ENCODE results near the gene NCKAP5L.
"Not testable (repeated sequence)": the region's sequence is repeated elsewhere in the genome, so short reads cannot be mapped to it uniquely, and the experiment has no call there.

Gene NCKAP5L

GRCh38 chr12:49828133-49829091, at the start of gene NCKAP5L:
Gene NCKAP5L (minus strand): TSS chr12:49828413. CDS start chr12:49804044, 24,369 bp downstream.
- peaks cover 10% of the 10 kb centered on the region for H3K4me1 ChIP-seq
- H3K4me3 ChIP-seq: peak within 1 kb of the TSS; percentile 74
- in situ Hi-C loops (cut with MboI; ENCODE audit: low sequenced_read_pairs): no loop called here
- no peaks in the 10 kb centered on the region for H3K36me3 ChIP-seq (replicated peaks)
- peak; percentile 92 to 98 for DNase-seq (ENCODE audit: low spot score in 2 of 2)
- no peaks in the 10 kb centered on the region for H3K9me3 ChIP-seq
- H3K27me3 ChIP-seq (ENCODE audit: low read depth): no peaks in the 10 kb centered on the region

DNA sequence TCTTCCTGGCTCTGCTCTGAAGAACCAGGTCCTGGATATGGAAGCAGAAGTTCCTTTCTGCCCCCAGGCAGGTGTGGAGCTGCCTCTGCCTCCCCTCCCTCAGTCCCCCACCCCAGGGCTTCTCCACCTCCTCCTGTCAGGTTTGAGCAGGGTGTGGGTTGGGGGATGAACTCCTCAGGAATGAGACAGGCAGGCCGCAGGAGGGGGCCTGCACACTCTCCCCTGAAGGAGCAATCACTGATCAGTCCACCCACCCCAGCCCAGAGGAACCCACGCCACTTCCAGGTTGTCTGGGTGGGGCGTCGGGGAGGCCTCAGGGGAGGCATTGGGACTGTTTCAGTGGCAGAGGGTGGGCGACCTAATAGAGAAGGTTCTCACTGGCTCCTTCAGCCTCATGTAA, 48.9 kb upstream of the NCKAP5L start:
- H3K27me3 ChIP-seq (ENCODE audit: low read depth): no peaks in the 10 kb centered on the region; the same call in 1 of the 2 replicates
- no peak for DNase-seq (ENCODE audit: low spot score in 2 of 2)
- H3K4me1 ChIP-seq: no peaks in the 10 kb centered on the region
- H3K36me3 ChIP-seq (replicated peaks): no peaks in the 10 kb centered on the region
- in situ Hi-C loops (cut with MboI; ENCODE audit: low sequenced_read_pairs): no loop called here
- H3K4me3 ChIP-seq: no peak overlapping the region
- H3K9me3 ChIP-seq: no peaks in the 10 kb centered on the region

DNA sequence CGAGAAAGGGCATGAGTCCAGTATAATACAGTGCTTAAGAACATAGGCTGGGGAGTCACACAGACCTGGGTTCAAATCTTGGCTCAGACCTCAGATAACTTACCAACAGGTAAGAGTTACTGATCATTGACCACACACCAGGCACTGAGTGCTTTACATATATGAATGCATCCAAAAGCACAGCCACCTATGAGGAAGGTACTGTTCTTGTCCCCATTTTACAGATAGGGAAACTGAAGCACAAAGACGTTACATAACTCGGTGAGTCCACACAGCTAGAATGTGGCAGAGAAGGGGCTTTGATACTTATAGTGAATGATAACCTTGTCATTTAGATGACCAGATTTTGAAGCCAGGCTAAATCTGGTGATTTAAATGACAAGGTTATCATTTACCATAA, 47.9 kb upstream of the NCKAP5L start:
- in situ Hi-C loops (cut with MboI; ENCODE audit: low sequenced_read_pairs): no loop called here
- Histone ChIP-seq H3K4me1 (no peaks in the 10 kb centered on the region), H3K27me3 (ENCODE audit: low read depth) (no peaks in the 10 kb centered on the region; the same call in 1 of the 2 replicates), H3K4me3 (no peak overlapping the region), H3K9me3 (no peaks in the 10 kb centered on the region), H3K36me3 (replicated peaks) (no peaks in the 10 kb centered on the region)
- no peak for DNase-seq (ENCODE audit: low spot score in 2 of 2)

DNA sequence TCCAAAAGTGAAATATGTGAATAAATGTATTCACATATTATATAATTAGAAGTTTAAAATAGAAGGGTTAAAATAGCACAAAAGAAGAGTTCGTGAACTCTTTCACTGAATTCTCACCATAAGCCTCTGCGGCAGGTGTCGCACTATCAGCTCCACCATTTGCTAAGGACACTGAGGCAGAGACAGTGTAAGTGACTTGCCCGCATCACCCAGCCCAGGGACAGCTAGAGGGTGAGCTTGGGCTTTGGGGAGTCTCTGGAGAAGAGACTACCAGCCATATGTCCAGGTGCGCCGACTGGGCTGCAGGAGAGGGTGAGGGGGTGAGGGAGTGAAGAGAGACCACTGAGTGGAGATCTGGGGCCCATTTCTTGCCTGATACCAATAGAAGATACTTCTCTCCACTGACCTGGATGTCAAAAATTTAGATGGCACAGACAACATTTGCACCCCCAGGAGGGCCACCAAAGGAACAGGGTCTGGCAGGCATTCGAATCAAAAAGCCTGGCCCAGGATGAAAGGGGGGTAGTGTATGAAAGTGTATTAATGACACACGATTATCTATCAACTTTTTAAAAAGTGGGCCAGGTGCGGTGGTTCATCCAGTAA, 47.0 kb upstream of the NCKAP5L start:
- Histone ChIP-seq H3K9me3 (no peaks in the 10 kb centered on the region), H3K4me3 (no peak overlapping the region), H3K4me1 (no peaks in the 10 kb centered on the region), H3K27me3 (ENCODE audit: low read depth) (no peaks in the 10 kb centered on the region; the same call in 1 of the 2 replicates), H3K36me3 (replicated peaks) (no peaks in the 10 kb centered on the region)
- DNase-seq (ENCODE audit: low spot score in 2 of 2): no peak
- in situ Hi-C loops (cut with MboI; ENCODE audit: low sequenced_read_pairs): no loop called here

GRCh38 chr12:49874142-49874897, 46.1 kb upstream of the NCKAP5L start:
- H3K4me3 ChIP-seq: no peak overlapping the region
- H3K27me3 ChIP-seq (ENCODE audit: low read depth): no peaks in the 10 kb centered on the region; the same call in 1 of the 2 replicates
- H3K36me3 ChIP-seq (replicated peaks): no peaks in the 10 kb centered on the region
- no peak for DNase-seq (ENCODE audit: low spot score in 2 of 2)
- in situ Hi-C loops (cut with MboI; ENCODE audit: low sequenced_read_pairs): no loop called here
- H3K9me3 ChIP-seq: no peaks in the 10 kb centered on the region
- no peaks in the 10 kb centered on the region for H3K4me1 ChIP-seq

GRCh38 chr12:49873361-49873934, 45.2 kb upstream of the NCKAP5L start:
- H3K9me3 ChIP-seq: no peaks in the 10 kb centered on the region
- H3K27me3 ChIP-seq (ENCODE audit: low read depth): no peaks in the 10 kb centered on the region; the same call in 1 of the 2 replicates
- H3K36me3 ChIP-seq (replicated peaks): no peaks in the 10 kb centered on the region
- no peak for DNase-seq (ENCODE audit: low spot score in 2 of 2)
- H3K4me3 ChIP-seq: no peak overlapping the region
- in situ Hi-C loops (cut with MboI; ENCODE audit: low sequenced_read_pairs): no loop called here
- no peaks in the 10 kb centered on the region for H3K4me1 ChIP-seq

- Histone ChIP-seq H3K4me1 (no peaks in the 10 kb centered on the region), H3K4me3 (no peak overlapping the region), H3K27me3 (ENCODE audit: low read depth) (no peaks in the 10 kb centered on the region; the same call in 1 of the 2 replicates), H3K36me3 (replicated peaks) (no peaks in the 10 kb centered on the region), H3K9me3 (no peaks in the 10 kb centered on the region)
- in situ Hi-C loops (cut with MboI; ENCODE audit: low sequenced_read_pairs): no loop called here
- DNase-seq (ENCODE audit: low spot score in 2 of 2): no peak
Observed at GRCh38 chr12:49872781-49873181, 44.6 kb upstream of the NCKAP5L start.

DNA sequence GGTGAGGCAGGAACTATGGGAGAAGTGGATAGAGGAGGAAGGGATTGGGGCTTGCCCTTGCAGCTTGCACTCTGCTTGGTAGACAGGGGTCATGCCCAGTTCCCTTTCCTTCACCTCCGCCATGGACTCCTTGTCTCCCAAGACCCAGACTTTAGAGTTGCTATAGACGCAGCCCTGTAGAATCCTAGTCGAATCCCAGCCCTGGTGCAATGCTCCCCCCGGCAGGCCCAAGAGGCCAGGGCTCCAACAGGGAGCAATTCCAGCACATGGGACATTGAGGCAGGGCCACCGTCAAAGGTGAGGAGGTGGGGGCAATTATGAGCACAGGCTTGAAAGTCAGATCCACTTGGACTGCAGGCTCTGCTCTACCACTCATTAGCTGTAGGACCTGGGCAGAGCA, 44.2 kb upstream of the NCKAP5L start:
- Histone ChIP-seq H3K4me1 (no peaks in the 10 kb centered on the region), H3K9me3 (no peaks in the 10 kb centered on the region), H3K27me3 (ENCODE audit: low read depth) (no peaks in the 10 kb centered on the region; the same call in 1 of the 2 replicates), H3K36me3 (replicated peaks) (no peaks in the 10 kb centered on the region), H3K4me3 (no peak overlapping the region)
- in situ Hi-C loops (cut with MboI; ENCODE audit: low sequenced_read_pairs): no loop called here
- DNase-seq (ENCODE audit: low spot score in 2 of 2): no peak

DNA sequence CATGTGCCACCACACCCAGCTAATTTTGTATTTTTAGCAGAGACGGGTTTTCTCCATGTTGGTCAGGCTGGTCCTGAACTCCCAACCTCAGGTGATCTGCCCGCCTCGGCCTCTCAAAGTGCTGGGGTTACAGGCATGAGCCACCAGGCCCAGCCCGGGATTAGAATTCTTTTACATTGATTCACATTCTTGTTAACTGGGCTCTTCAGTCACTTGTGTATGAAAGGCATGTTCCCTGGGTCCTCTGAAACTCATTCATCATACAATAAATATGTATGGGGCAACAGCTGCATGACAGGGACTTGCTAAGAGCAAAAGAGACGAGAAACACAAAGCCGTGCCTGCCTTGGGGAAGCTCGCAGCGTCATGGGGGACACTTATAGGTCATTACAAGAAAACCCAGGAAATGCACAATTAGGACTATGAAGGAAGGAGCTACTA, 43.6 kb upstream of the NCKAP5L start:
- H3K4me1 ChIP-seq; H3K36me3 ChIP-seq (replicated peaks); in situ Hi-C loops (cut with MboI; ENCODE audit: low sequenced_read_pairs); DNase-seq (ENCODE audit: low spot score in 2 of 2); H3K27me3 ChIP-seq (ENCODE audit: low read depth); H3K9me3 ChIP-seq; H3K4me3 ChIP-seq: not testable (repeated sequence)

GRCh38 chr12:49871263-49871561, 43.0 kb upstream of the NCKAP5L start:
- Histone ChIP-seq H3K4me1 (no peaks in the 10 kb centered on the region), H3K4me3 (no peak overlapping the region), H3K9me3 (no peaks in the 10 kb centered on the region), H3K27me3 (ENCODE audit: low read depth) (no peaks in the 10 kb centered on the region; the same call in 1 of the 2 replicates), H3K36me3 (replicated peaks) (no peaks in the 10 kb centered on the region)
- DNase-seq (ENCODE audit: low spot score in 2 of 2): no peak
- in situ Hi-C loops (cut with MboI; ENCODE audit: low sequenced_read_pairs): no loop called here

DNA sequence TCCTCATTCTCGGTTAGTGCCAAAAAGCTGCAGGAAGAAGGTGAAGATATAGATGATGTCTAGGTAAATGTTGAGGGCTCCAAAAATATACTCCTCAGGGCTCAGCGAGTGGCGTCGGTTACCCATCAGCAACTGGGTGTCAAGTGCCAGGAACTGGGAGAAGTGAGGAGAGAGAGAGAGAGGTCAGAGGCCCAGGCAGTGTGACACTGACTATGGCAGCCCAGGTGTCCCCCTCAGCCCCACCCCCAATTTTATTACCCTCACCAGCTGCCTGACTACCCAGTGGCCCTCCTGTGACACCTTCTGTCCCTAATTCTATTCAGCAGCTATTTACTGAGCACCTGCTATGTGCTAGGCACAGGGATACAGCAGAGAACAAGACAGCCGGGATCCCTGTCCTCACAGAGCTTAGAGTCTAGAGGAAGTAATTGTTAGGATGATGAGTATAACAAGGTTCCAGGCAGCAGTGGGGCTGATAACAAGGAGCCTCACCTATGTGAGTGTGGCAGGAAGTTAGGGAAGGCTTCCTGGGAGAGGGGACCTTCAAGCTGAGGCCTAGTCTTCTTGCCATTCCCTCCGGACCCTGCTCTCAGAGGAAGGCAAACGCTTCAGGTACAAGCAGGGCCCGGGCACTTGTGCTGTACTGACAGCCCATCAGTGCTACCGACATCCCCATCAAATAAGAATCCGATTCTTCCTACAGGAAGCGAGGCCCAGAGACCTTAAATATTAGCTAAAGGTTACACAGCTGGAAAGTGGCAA, 42.5 kb upstream of the NCKAP5L start:
- no peaks in the 10 kb centered on the region for H3K36me3 ChIP-seq (replicated peaks)
- no peaks in the 10 kb centered on the region for H3K4me1 ChIP-seq
- no peaks in the 10 kb centered on the region; the same call in 1 of the 2 replicates for H3K27me3 ChIP-seq (ENCODE audit: low read depth)
- no peak overlapping the region for H3K4me3 ChIP-seq
- in situ Hi-C loops (cut with MboI; ENCODE audit: low sequenced_read_pairs): no loop called here
- no peaks in the 10 kb centered on the region for H3K9me3 ChIP-seq
- no peak for DNase-seq (ENCODE audit: low spot score in 2 of 2)

- DNase-seq (ENCODE audit: low spot score in 2 of 2): no peak
- no peaks in the 10 kb centered on the region; the same call in 1 of the 2 replicates for H3K27me3 ChIP-seq (ENCODE audit: low read depth)
- in situ Hi-C loops (cut with MboI; ENCODE audit: low sequenced_read_pairs): no loop called here
- H3K36me3 ChIP-seq (replicated peaks): no peaks in the 10 kb centered on the region
- no peaks in the 10 kb centered on the region for H3K4me1 ChIP-seq
- H3K4me3 ChIP-seq: no peak overlapping the region
- no peaks in the 10 kb centered on the region for H3K9me3 ChIP-seq
Observed at GRCh38 chr12:49869816-49870500, 41.7 kb upstream of the NCKAP5L start.
